ENCODE results near the gene NSRP1. TPM values are rescaled to one million over a fixed set of nuclear protein-coding genes. Genes with fewer than 3 reads are reported as not detected.

The NSRP1 gene
- total RNA-seq, 2 experiments from 2014 or later, result 23.8 to 25.2 TPM

DNA sequence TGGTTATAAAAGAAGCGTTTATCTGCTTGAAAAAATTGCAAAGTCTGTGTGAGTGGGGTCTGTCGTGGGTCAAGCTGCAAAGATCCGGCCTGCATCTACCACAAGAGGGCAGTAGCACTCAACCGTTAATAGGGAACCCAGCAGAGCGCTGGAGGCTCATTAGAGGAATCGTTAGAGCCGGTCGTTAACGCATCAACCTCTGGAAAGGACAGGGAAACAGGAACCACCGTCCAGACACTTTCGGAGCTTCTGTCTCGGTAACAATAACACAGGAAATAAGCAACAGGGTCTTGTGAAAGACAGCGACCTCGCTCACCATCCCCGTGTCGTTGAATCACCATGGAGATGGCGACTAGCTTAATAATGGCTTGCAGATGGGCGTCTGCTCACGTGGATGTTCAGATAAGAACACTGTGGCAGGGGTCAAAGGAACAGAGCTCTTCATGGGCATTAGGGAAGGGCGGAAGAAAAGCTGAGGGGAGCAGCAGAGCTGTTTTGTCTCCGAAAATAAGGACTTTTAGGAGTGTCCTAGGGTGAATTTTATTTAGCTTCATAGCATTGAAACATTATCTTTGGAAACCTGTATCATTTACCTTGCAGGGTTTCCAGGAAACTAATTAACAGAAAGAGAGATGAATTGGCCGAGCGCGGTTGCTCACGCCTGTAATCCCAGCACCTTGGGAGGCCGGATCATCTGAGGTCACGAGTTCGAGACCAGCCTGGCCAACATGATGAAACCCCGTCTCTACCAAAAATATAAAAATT, 11.9 kb upstream of the NSRP1 start:
- Histone ChIP-seq H3K36me3 (ENCODE audit: insufficient read depth, low read length) (no peaks in the 10 kb centered on the region), H3K9me3 (ENCODE audit: control insufficient read depth in 1 of 2, insufficient read depth in 1 of 2, low read length in 2 of 2) (no peaks in the 10 kb centered on the region), H3K4me3 (ENCODE audit: low read length) (peak overlapping the region; percentile 47), H3K27ac (ENCODE audit: low read depth in 1 of 2, low read length in 2 of 2) (no peak overlapping the region), H3K27me3 (ENCODE audit: control insufficient read depth in 1 of 2, insufficient read depth in 2 of 2, low read length in 2 of 2) (no peaks in the 10 kb centered on the region), H3K4me1 (ENCODE audit: insufficient read depth, low read length) (peaks cover 11% of the 10 kb centered on the region)
- intact Hi-C loops (cut with DNase I, micrococcal nuclease), result loop anchor here (1.0 to 10.0 kb wide), 5 partner anchors 173 to 610 kb away; no protein-coding TSS in a partner anchor
- Mint-ChIP-seq H3K27me3 (peaks cover 7% of the 10 kb centered on the region), H3K4me1 (ENCODE audit: low read depth) (peaks cover 4% of the 10 kb centered on the region), H3K27ac (no peak overlapping the region), H3K36me3 (ENCODE audit: low read depth) (no peaks in the 10 kb centered on the region), H3K4me3 (peak overlapping the region; percentile 75), H3K9me3 (no peaks in the 10 kb centered on the region)
- ATAC-seq (ENCODE audit: poor library complexity), result peak; percentile 94
- ChIA-PET POLR2A (interaction anchor here (0.6 to 2.2 kb wide), 12 partner anchors 12 to 1458 kb away, joined by 3 to 12 read pairs (median 3); partner anchors contain the start of genes BLMH, GOSR1 and NSRP1), CTCF (interaction anchor here (0.6 to 2.5 kb wide), 19 partner anchors 9 to 1160 kb away, joined by 3 to 21 read pairs (median 4); partner anchors contain the start of gene NSRP1)
- DNase-seq, result peak; percentile 50 to 88 (median 60)
- TF ChIP-seq CTCF (IDR thresholded peaks at IDR 0.05), result peak; percentile 98

- Mint-ChIP-seq H3K27me3 (peaks cover 1% of the 10 kb centered on the region), H3K36me3 (ENCODE audit: low read depth) (peaks cover 8% of the 10 kb centered on the region), H3K9me3 (no peaks in the 10 kb centered on the region), H3K4me1 (ENCODE audit: low read depth) (peaks cover 13% of the 10 kb centered on the region), H3K27ac (no peak overlapping the region), H3K4me3 (no peak overlapping the region)
- DNase-seq (no peak), ATAC-seq (ENCODE audit: poor library complexity) (no peak)
- TF ChIP-seq CTCF (IDR thresholded peaks at IDR 0.05), result no peak
- Histone ChIP-seq H3K27me3 (ENCODE audit: control insufficient read depth in 1 of 2, insufficient read depth in 2 of 2, low read length in 2 of 2) (no peaks in the 10 kb centered on the region), H3K4me3 (ENCODE audit: low read length) (no peak overlapping the region), H3K4me1 (ENCODE audit: insufficient read depth, low read length) (peaks cover 7% of the 10 kb centered on the region), H3K27ac (ENCODE audit: low read depth in 1 of 2, low read length in 2 of 2) (no peak overlapping the region), H3K36me3 (ENCODE audit: insufficient read depth, low read length) (no peaks in the 10 kb centered on the region), H3K9me3 (ENCODE audit: control insufficient read depth in 1 of 2, insufficient read depth in 1 of 2, low read length in 2 of 2) (no peaks in the 10 kb centered on the region)
- CTCF ChIA-PET, result interaction anchor here (2.5 kb wide), 1 partner anchor 8 kb away, joined by 18 read pairs; no protein-coding TSS in a partner anchor
- intact Hi-C loops (cut with DNase I, micrococcal nuclease), result loop anchor here in 1 of 2 experiments (10.0 kb wide), 1 partner anchor 712 kb away; the partner anchor contains the start of gene CRLF3
- POLR2A ChIA-PET, result no interaction called here
These were observed 3.8 kb upstream of the NSRP1 start for GRCh38 chr17:30112794-30113193.

DNA sequence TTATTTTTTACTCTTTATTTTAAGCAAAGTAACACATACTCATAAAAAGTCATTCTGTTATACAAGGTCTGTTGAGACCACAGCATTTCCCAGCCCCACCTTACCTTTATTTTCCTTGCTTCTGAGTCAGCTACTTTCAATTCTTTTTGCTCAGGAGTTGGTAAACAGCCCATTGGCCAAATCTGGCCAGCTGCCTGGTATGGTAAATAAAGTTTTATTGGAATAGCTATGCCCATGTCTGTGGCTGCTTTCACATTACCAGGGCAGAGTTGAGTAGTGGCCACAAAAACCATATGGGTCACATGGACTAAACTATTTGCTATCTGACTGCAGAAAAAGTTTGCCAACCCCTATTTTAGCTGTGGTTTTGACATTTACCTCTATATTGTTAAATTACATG, 3.4 kb upstream of the NSRP1 start:
- no peaks in the 10 kb centered on the region for H3K36me3 ChIP-seq (ENCODE audit: insufficient read depth, low read length)
- peaks cover 7% of the 10 kb centered on the region for H3K4me1 ChIP-seq (ENCODE audit: insufficient read depth, low read length)
- DNase-seq, result peak in 1 of 14 experiments; percentile 23
- CTCF ChIA-PET, result interaction anchor here (0.8 to 2.5 kb wide), 3 partner anchors 8 to 1101 kb away, joined by 3 to 18 read pairs (median 7); no protein-coding TSS in a partner anchor
- no peaks in the 10 kb centered on the region for H3K27me3 ChIP-seq (ENCODE audit: control insufficient read depth in 1 of 2, insufficient read depth in 2 of 2, low read length in 2 of 2)
- H3K4me3 ChIP-seq (ENCODE audit: low read length), result no peak overlapping the region
- H3K9me3 Mint-ChIP-seq, result no peaks in the 10 kb centered on the region
- no peak overlapping the region for H3K27ac ChIP-seq (ENCODE audit: low read depth in 1 of 2, low read length in 2 of 2)
- H3K27ac Mint-ChIP-seq, result no peak overlapping the region
- no peaks in the 10 kb centered on the region for H3K9me3 ChIP-seq (ENCODE audit: control insufficient read depth in 1 of 2, insufficient read depth in 1 of 2, low read length in 2 of 2)
- no peak for ATAC-seq (ENCODE audit: poor library complexity)
- peaks cover 17% of the 10 kb centered on the region for H3K4me1 Mint-ChIP-seq (ENCODE audit: low read depth)
- H3K4me3 Mint-ChIP-seq, result no peak overlapping the region
- H3K36me3 Mint-ChIP-seq (ENCODE audit: low read depth), result peaks cover 12% of the 10 kb centered on the region
- H3K27me3 Mint-ChIP-seq, result no peaks in the 10 kb centered on the region
- intact Hi-C loops (cut with DNase I, micrococcal nuclease), result loop anchor here in 1 of 2 experiments (10.0 kb wide), 1 partner anchor 712 kb away; the partner anchor contains the start of gene CRLF3
- no peak for TF ChIP-seq CTCF (IDR thresholded peaks at IDR 0.05)
- POLR2A ChIA-PET, result no interaction called here

All from CD4-positive, alpha-beta T cell (primary cell).